Keratinocyte (primary cell): ENCODE data around the gene TFRC. TPM values are rescaled to one million over a fixed set of nuclear protein-coding genes. Genes with fewer than 3 reads are reported as not detected.

Experiments used
- DNase-seq: peaks from one replicate; pipeline ENCODE4 v3.0.0-alpha.2; 2011; ENCODE audit warnings: low read depth, missing footprints, low spot score
- FAIRE-seq: peaks from 2 replicates; lab custom pipeline; 2011; peaks lifted over from hg19 to GRCh38; lab: Jason Lieb, UNC
- H2AFZ ChIP-seq: 2 replicates; pipeline ENCODE4 v1.6.0; 2012; ENCODE audit warnings: low read length, control low read depth, inconsistent platforms; ENCODE audit not compliant: control insufficient read depth
- H3K27ac ChIP-seq: 2 replicates; pipeline ENCODE4 v1.5.1; 2011; ENCODE audit warnings: low read length; ENCODE audit not compliant: control insufficient read depth, insufficient read depth
- H3K27me3 ChIP-seq: 3 replicates; pipeline ENCODE4 v1.6.0; 2011; ENCODE audit warnings: low read length; ENCODE audit not compliant: control insufficient read depth, insufficient read depth; ENCODE audit errors: extremely low read depth
- H3K36me3 ChIP-seq, 2 experiments: 2 replicates in 1 of 2; 3 replicates in 1 of 2; pipeline ENCODE4 v1.5.1; 2011; ENCODE audit warnings: low read length in 2 of 2, mild to moderate bottlenecking in 1 of 2; ENCODE audit not compliant: control insufficient read depth in 2 of 2, insufficient read depth in 2 of 2; ENCODE audit errors: extremely low read depth in 1 of 2
- H3K4me1 ChIP-seq: 3 replicates; pipeline ENCODE4 v1.5.1; 2011; ENCODE audit warnings: low read length; ENCODE audit not compliant: control insufficient read depth, insufficient read depth; ENCODE audit errors: extremely low read depth
- H3K4me2 ChIP-seq: 3 replicates; pipeline ENCODE4 v1.6.0; 2011; ENCODE audit warnings: low read depth, low read length; ENCODE audit not compliant: control insufficient read depth, insufficient read depth; ENCODE audit errors: extremely low read depth
- H3K4me3 ChIP-seq, 3 experiments: fragments of 200-600 bp in 1 of 3; sonication (generic) in 1 of 3; 2 replicates in 2 of 3; 3 replicates in 1 of 3; pipeline ENCODE4 v1.5.1; 2011 to 2016; ENCODE audit warnings: low read length in 3 of 3, mild to moderate bottlenecking in 3 of 3, control low read depth in 2 of 3, inconsistent platforms in 1 of 3, low read depth in 1 of 3, mixed read lengths in 1 of 3, mixed run types in 1 of 3, moderate library complexity in 1 of 3; ENCODE audit not compliant: control insufficient read depth in 2 of 3, insufficient read depth in 2 of 3; ENCODE audit errors: extremely low read depth in 1 of 3
- H3K79me2 ChIP-seq: 2 replicates; pipeline ENCODE4 v1.6.0; 2012; ENCODE audit warnings: low read length; ENCODE audit not compliant: control insufficient read depth, insufficient read depth
- H3K9ac ChIP-seq: 3 replicates; pipeline ENCODE4 v1.6.0; 2011; ENCODE audit warnings: low read length; ENCODE audit not compliant: control insufficient read depth, insufficient read depth; ENCODE audit errors: extremely low read depth
- H3K9me1 ChIP-seq: 3 replicates; pipeline ENCODE4 v1.6.0; 2011; ENCODE audit warnings: low read length; ENCODE audit not compliant: control insufficient read depth, insufficient read depth; ENCODE audit errors: extremely low read depth
- H3K9me3 ChIP-seq: 2 replicates; pipeline ENCODE4 v1.5.1; 2012; ENCODE audit warnings: low read depth, low read length; ENCODE audit not compliant: control insufficient read depth
- H4K20me1 ChIP-seq: 3 replicates; pipeline ENCODE4 v1.6.0; 2011; ENCODE audit warnings: low read length; ENCODE audit not compliant: control insufficient read depth, insufficient read depth; ENCODE audit errors: extremely low read depth
- CTCF ChIP-seq, 3 experiments: IDR thresholded peaks in 1 of 3; conservative IDR thresholded peaks in 1 of 3; optimal IDR thresholded peaks in 1 of 3; 2 replicates in 2 of 3; 3 replicates in 1 of 3; pipeline versions ENCODE3 to v1.5.1; 2011; ENCODE audit warnings: low read length in 3 of 3, mild to moderate bottlenecking in 3 of 3, moderate library complexity in 2 of 3, control low read depth in 1 of 3, inconsistent platforms in 1 of 3; ENCODE audit not compliant: insufficient read depth in 2 of 3; ENCODE audit errors: extremely low read depth in 1 of 3
- EZH2 ChIP-seq: IDR thresholded peaks from one replicate; pipeline ENCODE4 v1.6.1; 2012; ENCODE audit warnings: inconsistent platforms, mild to moderate bottlenecking, low read length, moderate library complexity
- dilution Hi-C: fragments of 300-500 bp; cut with MboI; formaldehyde crosslinking; loops from one replicate; pipeline ENCODE4 v1.7.0; 2020; ENCODE audit warnings: low sequenced_read_pairs; ENCODE audit not compliant: extremely low pct_ligation_motif_present
- polyA plus RNA-seq, 5 experiments: library from polyadenylated mRNA; depleted of rRNA in 3 of 5; stranded (reverse) in 3 of 5; stranded (forward) in 1 of 5; unstranded in 1 of 5; fragments of >200 nt; gene quantifications; 1 replicate in 1 of 5; 2 replicates in 3 of 5; 3 replicates in 1 of 5; pipeline versions ENCODE4 v1.2.1 to v1.2.3, GENCODE V29; 2011 to 2012; ENCODE audit warnings: missing spikeins in 2 of 5, low read depth in 1 of 5, low replicate concordance in 1 of 5

The TFRC gene
- polyA plus RNA-seq, 1 donor (not counting 4 experiments of a cell fraction or from before 2014, with no cell fraction given) = 109 TPM

GRCh38 chr3:196122021-196122687, 40.3 kb upstream of the TFRC start:
- TF ChIP-seq EZH2 (no peak), CTCF (optimal IDR thresholded peaks at IDR 0.05 in 1 of 3, IDR thresholded peaks at IDR 0.05 in 1 of 3, conservative IDR thresholded peaks at IDR 0.05 in 1 of 3; ENCODE audit: extremely low read depth in 1 of 3, insufficient read depth in 2 of 3, low read length in 3 of 3) (no peak)
- Histone ChIP-seq H3K27ac (no peak overlapping the region), H3K79me2 (no peaks in the 10 kb centered on the region), H3K9me3 (no peaks in the 10 kb centered on the region), H4K20me1 (no peaks in the 10 kb centered on the region), H3K9ac (no peak overlapping the region), H3K9me1 (no peaks in the 10 kb centered on the region), H3K27me3 (no peaks in the 10 kb centered on the region), H2AFZ (no peak overlapping the region), H3K36me3 (no peaks in the 10 kb centered on the region), H3K4me1 (peaks cover 3% of the 10 kb centered on the region), H3K4me2 (no peak overlapping the region), H3K4me3 (no peak overlapping the region)
- no peak for FAIRE-seq
- dilution Hi-C loops = no loop called here
- no peak for DNase-seq

- Histone ChIP-seq H3K79me2 (no peaks in the 10 kb centered on the region), H3K27ac (no peak overlapping the region), H3K4me2 (no peak overlapping the region), H3K9me1 (no peaks in the 10 kb centered on the region), H3K9me3 (no peaks in the 10 kb centered on the region), H4K20me1 (no peaks in the 10 kb centered on the region), H3K27me3 (no peaks in the 10 kb centered on the region), H2AFZ (no peak overlapping the region), H3K9ac (no peak overlapping the region), H3K4me1 (no peaks in the 10 kb centered on the region), H3K4me3 (no peak overlapping the region), H3K36me3 (no peaks in the 10 kb centered on the region)
- DNase-seq = no peak
- FAIRE-seq = no peak
- dilution Hi-C loops = no loop called here
- TF ChIP-seq CTCF (optimal IDR thresholded peaks at IDR 0.05 in 1 of 3, IDR thresholded peaks at IDR 0.05 in 1 of 3, conservative IDR thresholded peaks at IDR 0.05 in 1 of 3; ENCODE audit: extremely low read depth in 1 of 3, insufficient read depth in 2 of 3, low read length in 3 of 3) (no peak), EZH2 (no peak)
Observed at GRCh38 chr3:196121066-196121465, 39.2 kb upstream of the TFRC start.
